ENCODE results near the gene XRCC5. TPM values are rescaled to one million over a fixed set of nuclear protein-coding genes. Genes with fewer than 3 reads are reported as not detected.

XRCC5 gene
- total RNA-seq = 100 to 1,000 TPM; 510 to 515 TPM

DNA sequence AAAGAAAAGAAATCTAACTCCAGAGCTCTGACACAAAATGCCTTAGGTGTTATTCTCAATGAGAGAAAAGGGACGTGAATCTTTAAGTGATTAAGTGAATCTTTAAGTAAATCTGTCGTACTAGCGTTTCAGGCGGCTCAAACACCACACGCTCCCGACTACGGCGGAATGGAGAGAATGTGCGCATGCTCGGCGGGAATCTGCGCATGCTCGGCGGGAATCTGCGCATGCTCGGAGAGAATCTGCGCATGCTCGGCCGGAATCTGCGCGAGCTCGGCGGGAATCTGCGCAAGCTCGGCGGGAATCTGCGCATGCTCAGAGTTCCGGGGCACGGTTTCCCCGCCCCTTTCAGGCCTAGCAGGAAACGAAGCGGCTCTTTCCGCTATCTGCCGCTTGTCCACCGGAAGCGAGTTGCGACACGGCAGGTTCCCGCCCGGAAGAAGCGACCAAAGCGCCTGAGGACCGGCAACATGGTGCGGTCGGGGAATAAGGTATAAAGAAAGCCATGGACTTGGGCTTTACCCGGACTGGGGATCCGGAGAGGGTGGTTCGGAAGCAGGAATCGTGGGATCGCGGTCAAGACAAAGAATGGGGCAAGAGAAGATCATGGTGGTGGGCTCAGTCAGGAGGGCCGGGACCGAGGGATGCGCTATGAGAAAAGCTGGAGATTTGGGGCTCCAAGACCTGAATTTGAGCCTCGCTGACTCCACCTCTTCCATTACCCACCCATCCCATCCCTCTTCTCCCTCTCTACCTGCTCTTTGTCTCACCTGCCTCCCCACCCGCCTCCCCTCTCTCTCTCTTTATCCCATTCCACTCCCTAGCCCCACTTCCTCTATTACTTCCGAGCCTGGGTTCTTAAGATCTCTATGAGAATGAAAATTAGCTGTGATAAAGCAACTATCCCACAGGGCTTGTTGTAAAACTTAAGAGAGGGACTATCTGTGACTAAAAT, at the start of gene XRCC5:
Gene XRCC5 (plus strand): TSS at position 382 of the 955 bp plus-strand sequence. CDS start 89 bp downstream, at position 471.
- H3K9me3 Mint-ChIP-seq = no peaks in the 10 kb centered on the region
- H3K4me1 Mint-ChIP-seq (ENCODE audit: low read depth) = peaks cover 51% of the 10 kb centered on the region
- peak within 1 kb of the TSS; percentile 100 for H3K27ac Mint-ChIP-seq
- peaks cover 47% of the 10 kb centered on the region for H3K36me3 Mint-ChIP-seq
- H3K27me3 Mint-ChIP-seq = peaks cover 2% of the 10 kb centered on the region
- H3K4me3 Mint-ChIP-seq = peak within 1 kb of the TSS; percentile 100
- intact Hi-C loops (cut with micrococcal nuclease) = loop anchor here (1.0 kb wide), 3 partner anchors 19 to 303 kb away; partner anchors contain the start of gene SMARCAL1
- ChIA-PET CTCF (interaction anchor here (0.6 to 7.6 kb wide), 29 partner anchors 11 to 423 kb away, joined by 3 to 50 read pairs (median 4); partner anchors contain the start of genes PECR, RPL37A and TMEM169), POLR2A (interaction anchor here (0.7 to 2.7 kb wide), 9 partner anchors 9 to 389 kb away, joined by 3 to 9 read pairs (median 4); partner anchors contain the start of genes PECR and TMEM169)
- peak; percentile 99 for DNase-seq

DNA sequence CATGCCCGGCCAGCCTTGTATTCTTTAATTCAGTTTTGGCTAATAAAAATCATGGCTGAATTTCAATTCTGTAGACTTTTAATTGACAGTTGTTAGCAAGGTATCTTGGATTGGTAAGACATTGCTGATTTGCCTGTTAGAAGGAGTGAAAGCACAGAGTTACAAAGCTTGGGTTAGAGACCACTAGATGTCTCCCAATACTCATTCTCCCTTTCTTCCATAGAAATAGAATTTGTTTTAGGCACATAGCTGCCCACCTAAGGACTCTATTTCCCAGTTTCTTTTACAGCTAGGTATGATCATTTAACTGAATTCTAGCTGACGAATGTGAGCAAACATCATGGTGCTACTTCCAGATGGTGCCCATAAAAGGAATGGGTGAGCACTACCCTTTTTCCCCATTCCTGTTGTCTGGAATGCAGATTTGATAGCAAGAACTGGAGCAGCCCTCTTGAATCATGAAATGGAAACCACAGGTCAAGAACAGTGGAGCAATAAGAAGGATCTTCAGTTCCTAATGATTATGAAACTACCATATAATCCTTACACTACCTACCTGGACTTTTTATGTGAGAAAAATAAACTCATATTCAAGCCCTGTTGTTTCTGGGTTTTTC, 45.0 kb upstream of the XRCC5 start:
- ChIA-PET CTCF (interaction anchor here (1.0 kb wide), 2 partner anchors 17 to 45 kb away, joined by 3 to 4 read pairs; partner anchors contain the start of genes PECR and TMEM169), POLR2A (no interaction called here)
- no peak overlapping the region for H3K27ac Mint-ChIP-seq

DNA sequence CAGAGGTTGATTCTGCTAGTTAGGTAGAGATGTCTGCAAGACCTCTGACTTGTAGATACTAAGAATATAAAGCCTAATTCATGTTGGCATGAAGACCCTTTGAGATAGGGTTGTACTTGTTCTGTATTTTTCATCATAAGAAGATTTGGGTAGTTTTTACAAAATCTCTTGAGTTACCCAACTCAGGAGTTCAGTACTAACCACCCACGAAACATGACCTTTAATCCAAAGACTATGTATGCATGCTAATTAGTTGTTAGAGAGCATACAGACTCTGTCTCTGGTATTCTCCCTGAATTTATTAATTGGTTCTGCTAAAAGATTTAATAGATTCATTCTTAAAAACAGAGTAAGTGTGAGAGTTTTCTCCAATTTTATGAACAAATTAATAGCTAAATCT, 44.5 kb upstream of the XRCC5 start:
- intact Hi-C loops (cut with micrococcal nuclease) = no loop called here
- peaks cover 10% of the 10 kb centered on the region for H3K4me1 Mint-ChIP-seq (ENCODE audit: low read depth)
- no peak overlapping the region for H3K4me3 Mint-ChIP-seq
- CTCF ChIA-PET = interaction anchor here (1.0 kb wide), 1 partner anchor 17 kb away, joined by 3 read pairs; the partner anchor contains the start of genes PECR and TMEM169
- no peak overlapping the region for H3K27ac Mint-ChIP-seq
- H3K27me3 Mint-ChIP-seq = no peaks in the 10 kb centered on the region
- no peak for DNase-seq
- POLR2A ChIA-PET = no interaction called here
- H3K36me3 Mint-ChIP-seq = peaks cover 5% of the 10 kb centered on the region
- H3K9me3 Mint-ChIP-seq = no peaks in the 10 kb centered on the region

More for the DNA sequence above, 45.0 kb upstream of the XRCC5 start:
- Mint-ChIP-seq H3K36me3 (peaks cover 9% of the 10 kb centered on the region), H3K4me1 (ENCODE audit: low read depth) (peaks cover 10% of the 10 kb centered on the region), H3K9me3 (peaks cover 1% of the 10 kb centered on the region), H3K27me3 (no peaks in the 10 kb centered on the region), H3K4me3 (no peak overlapping the region)
- intact Hi-C loops (cut with micrococcal nuclease) = no loop called here
- DNase-seq = no peak

DNA sequence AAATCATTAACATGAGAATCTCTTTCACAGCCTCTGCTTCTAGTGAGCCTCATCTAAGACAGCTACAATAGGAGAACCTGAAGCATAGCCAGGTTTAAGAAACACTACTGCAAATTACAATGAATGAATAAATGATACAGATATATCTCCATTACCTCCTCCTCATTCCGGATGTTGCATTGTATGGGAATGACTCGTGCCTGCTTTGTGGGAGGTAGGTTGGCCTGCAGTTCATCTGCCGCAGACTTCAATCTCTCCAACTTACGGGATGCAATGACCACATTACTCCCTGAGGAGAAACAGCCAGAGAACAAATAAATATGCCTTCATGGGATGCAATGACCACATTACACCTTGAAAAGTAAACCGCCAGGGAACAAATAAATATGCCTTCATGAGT, 42.9 kb upstream of the XRCC5 start:
- intact Hi-C loops (cut with micrococcal nuclease) = no loop called here
- Mint-ChIP-seq H3K4me1 (ENCODE audit: low read depth) (peaks cover 10% of the 10 kb centered on the region), H3K9me3 (no peaks in the 10 kb centered on the region), H3K27ac (no peak overlapping the region), H3K4me3 (no peak overlapping the region), H3K36me3 (peaks cover 5% of the 10 kb centered on the region), H3K27me3 (no peaks in the 10 kb centered on the region)
- DNase-seq = no peak
- CTCF ChIA-PET = no interaction called here
- POLR2A ChIA-PET = no interaction called here

DNA sequence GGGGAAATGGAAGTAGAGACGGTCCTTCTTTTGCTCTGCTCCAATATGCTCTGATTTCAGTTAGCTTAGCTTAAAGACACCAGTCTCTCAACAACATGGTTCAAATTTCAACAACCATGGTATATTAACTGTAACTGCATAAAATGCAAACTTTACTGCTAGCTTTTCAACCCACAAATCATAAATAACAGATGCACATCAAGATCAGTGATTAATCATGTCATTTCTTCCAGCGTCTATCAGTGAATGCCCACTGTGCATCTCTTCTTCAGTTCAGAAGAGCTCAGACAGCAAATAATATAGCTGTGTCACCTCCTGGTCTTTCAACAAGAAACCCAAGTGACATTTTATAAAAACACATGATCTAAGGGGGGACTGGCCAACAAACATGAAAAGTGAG, 40.1 kb upstream of the XRCC5 start:
- POLR2A ChIA-PET = no interaction called here
- H3K4me3 Mint-ChIP-seq = no peak overlapping the region

DNA sequence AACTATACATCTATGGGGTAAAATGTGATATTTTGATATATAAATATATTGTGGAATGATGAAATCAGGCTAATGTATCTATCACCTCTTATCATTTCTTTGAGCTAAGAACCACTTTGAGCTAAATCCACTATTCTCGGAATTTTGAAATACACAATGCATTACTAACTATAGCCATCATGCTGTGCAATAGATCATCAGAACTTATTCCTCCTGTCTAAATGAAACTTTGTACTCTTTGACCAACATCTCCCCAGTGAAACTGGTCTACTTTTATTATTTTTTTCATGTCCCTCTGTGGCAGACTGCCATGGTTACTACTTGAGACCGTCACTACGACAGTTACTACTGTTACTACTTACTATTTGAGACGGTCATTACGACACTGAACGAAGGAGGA, 39.0 kb upstream of the XRCC5 start:
- ChIA-PET CTCF (no interaction called here), POLR2A (no interaction called here)
- H3K36me3 Mint-ChIP-seq = peaks cover 10% of the 10 kb centered on the region
- H3K27ac Mint-ChIP-seq = no peak overlapping the region
- no peak for DNase-seq
- no peaks in the 10 kb centered on the region for H3K9me3 Mint-ChIP-seq
- H3K4me3 Mint-ChIP-seq = no peak overlapping the region
- H3K27me3 Mint-ChIP-seq = no peaks in the 10 kb centered on the region
- intact Hi-C loops (cut with micrococcal nuclease) = no loop called here
- H3K4me1 Mint-ChIP-seq (ENCODE audit: low read depth) = peaks cover 28% of the 10 kb centered on the region

More for the DNA sequence above, 40.1 kb upstream of the XRCC5 start:
- DNase-seq = no peak
- Mint-ChIP-seq H3K9me3 (no peaks in the 10 kb centered on the region), H3K36me3 (peaks cover 10% of the 10 kb centered on the region), H3K27me3 (no peaks in the 10 kb centered on the region), H3K27ac (no peak overlapping the region), H3K4me1 (ENCODE audit: low read depth) (peaks cover 16% of the 10 kb centered on the region)
- intact Hi-C loops (cut with micrococcal nuclease) = no loop called here
- CTCF ChIA-PET = interaction anchor here (1.1 to 1.5 kb wide), 2 partner anchors 10 to 16 kb away, joined by 3 to 5 read pairs; no protein-coding TSS in a partner anchor

DNA sequence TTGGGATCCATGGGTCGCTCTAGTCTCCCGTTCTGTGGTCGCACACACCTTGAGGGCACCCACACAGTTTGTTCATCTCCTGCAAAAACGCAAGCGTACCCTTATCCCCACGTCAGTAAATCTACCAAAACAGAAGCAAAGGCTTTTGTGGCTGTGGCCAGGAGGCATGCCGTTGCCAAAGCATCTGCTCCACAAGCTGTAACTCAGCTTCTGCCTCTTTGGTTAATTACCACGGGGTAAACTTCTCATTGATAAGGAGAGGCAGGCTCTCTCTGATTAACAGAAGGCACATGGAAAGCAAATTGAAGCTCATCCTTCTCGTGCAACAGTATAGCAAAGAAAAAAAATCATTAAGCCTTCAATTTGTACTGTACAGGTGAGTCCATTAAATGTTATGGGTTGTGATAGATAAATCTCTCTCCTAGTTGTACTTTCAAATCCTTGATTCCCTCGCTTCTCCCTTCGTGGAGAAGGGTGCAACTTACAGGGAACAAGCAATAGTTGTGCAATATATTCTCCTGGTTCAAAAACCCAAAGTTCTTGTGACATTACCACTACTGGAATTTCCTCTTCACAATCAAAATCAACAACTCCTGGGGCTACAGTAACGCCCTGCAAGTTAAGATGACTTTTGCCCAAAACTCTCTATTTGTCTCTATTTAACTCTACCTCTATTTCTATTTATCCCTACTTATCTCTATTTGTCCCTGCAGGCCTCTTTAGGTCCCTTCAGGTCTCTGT, 37.9 kb upstream of the XRCC5 start:
- POLR2A ChIA-PET = no interaction called here
- Mint-ChIP-seq H3K9me3 (no peaks in the 10 kb centered on the region), H3K4me1 (ENCODE audit: low read depth) (peaks cover 34% of the 10 kb centered on the region), H3K27ac (no peak overlapping the region), H3K36me3 (peaks cover 7% of the 10 kb centered on the region), H3K27me3 (no peaks in the 10 kb centered on the region), H3K4me3 (no peak overlapping the region)
- no peak for DNase-seq
- CTCF ChIA-PET = no interaction called here
- intact Hi-C loops (cut with micrococcal nuclease) = no loop called here

DNA sequence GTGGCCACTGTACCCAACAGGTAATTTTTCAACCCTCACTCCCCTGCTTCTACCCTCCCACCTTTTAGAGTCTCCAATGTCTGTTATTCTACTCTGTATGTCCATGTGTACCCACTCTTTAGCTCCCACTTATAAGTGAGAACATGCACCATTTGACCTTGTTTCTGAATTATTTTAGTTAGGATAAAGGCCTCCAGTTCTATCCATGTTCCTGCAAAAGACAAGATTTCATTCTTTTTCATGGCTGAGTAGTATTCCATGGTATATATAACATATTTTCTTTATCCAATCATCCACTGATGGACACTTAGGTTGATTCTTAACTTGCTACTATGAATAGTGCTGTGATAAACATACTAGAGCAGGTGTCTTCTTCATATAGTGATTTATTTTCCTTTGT, 36.7 kb upstream of the XRCC5 start:
- no peak for DNase-seq
- POLR2A ChIA-PET = interaction anchor here (0.6 kb wide), 1 partner anchor 144 kb away, joined by 3 read pairs; no protein-coding TSS in a partner anchor
- Mint-ChIP-seq H3K4me3 (no peak overlapping the region), H3K4me1 (ENCODE audit: low read depth) (peaks cover 34% of the 10 kb centered on the region), H3K27ac (no peak overlapping the region), H3K36me3 (peaks cover 6% of the 10 kb centered on the region), H3K9me3 (no peaks in the 10 kb centered on the region), H3K27me3 (no peaks in the 10 kb centered on the region)
- intact Hi-C loops (cut with micrococcal nuclease) = no loop called here
- CTCF ChIA-PET = no interaction called here

DNA sequence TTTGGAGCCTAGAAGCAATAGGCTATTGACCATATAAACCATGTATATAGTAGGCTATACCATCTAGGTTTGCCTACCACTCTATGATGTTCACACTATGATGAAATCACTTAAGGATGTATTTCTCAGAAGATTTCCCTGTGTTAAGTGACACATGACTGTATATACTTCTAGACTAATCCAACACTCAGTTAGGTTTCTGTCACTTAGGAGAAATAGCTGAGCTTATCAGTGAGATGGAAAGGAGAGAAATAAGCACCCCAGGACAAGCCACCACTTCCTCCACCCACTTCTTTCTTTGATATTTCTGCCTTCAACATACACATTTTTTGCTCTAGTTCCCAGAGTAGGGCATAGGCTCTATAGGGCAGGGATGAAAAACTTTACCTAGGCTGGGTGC, 35.4 kb upstream of the XRCC5 start:
- Mint-ChIP-seq H3K27ac (peak overlapping the region; percentile 47), H3K36me3 (peaks cover 6% of the 10 kb centered on the region), H3K27me3 (no peaks in the 10 kb centered on the region), H3K4me1 (ENCODE audit: low read depth) (peaks cover 31% of the 10 kb centered on the region), H3K9me3 (no peaks in the 10 kb centered on the region), H3K4me3 (no peak overlapping the region)
- no peak for DNase-seq
- CTCF ChIA-PET = no interaction called here
- POLR2A ChIA-PET = interaction anchor here (1.0 kb wide), 1 partner anchor 36 kb away, joined by 3 read pairs; no protein-coding TSS in a partner anchor
- intact Hi-C loops (cut with micrococcal nuclease) = no loop called here

DNA sequence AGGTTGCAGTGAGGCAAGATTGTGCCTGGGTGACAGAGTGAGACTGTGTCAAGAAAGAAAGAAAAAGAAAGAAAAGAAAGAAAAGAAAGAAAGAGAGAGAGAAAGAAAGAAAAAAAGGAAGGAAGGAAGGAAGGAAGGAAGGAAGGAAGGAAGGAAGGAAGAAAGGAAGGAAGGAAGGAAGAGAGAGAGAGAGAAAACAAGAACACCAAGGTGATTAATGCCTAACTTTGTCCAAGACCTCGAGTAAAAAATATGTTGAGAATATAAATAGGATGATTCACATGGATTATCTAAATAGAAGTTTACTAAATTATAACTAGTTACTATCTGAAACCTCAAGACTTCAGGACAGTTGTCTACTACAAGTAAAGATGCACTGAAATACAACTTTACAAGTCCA, 34.8 kb upstream of the XRCC5 start:
- peaks cover 6% of the 10 kb centered on the region for H3K36me3 Mint-ChIP-seq
- H3K27ac Mint-ChIP-seq = peak overlapping the region; percentile 47
- ChIA-PET CTCF (no interaction called here), POLR2A (interaction anchor here (1.0 kb wide), 1 partner anchor 35 kb away, joined by 3 read pairs; no protein-coding TSS in a partner anchor)
- H3K9me3 Mint-ChIP-seq = no peaks in the 10 kb centered on the region
- no peak overlapping the region for H3K4me3 Mint-ChIP-seq
- no peaks in the 10 kb centered on the region for H3K27me3 Mint-ChIP-seq
- H3K4me1 Mint-ChIP-seq (ENCODE audit: low read depth) = peaks cover 28% of the 10 kb centered on the region
- no peak for DNase-seq
- intact Hi-C loops (cut with micrococcal nuclease) = no loop called here

DNA sequence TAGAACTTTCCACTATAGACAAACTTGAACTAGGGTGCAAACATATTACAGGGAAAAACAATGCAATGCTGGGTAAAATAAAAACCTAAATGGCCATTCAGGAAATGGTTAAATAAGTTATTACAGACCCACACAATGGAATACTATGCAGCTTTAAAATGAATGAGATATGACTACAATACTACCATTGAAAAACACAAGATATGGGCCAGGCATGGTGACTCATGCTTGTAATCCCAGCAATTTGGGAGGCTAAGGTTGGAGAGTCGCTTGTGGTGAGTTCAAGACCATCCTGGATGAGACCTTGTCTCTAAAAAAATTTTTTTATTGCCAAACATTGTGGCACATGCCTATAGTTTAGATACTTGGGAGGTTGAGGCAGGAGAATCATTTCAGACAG, 34.4 kb upstream of the XRCC5 start:
- peaks cover 6% of the 10 kb centered on the region for H3K36me3 Mint-ChIP-seq
- H3K27me3 Mint-ChIP-seq = no peaks in the 10 kb centered on the region
- CTCF ChIA-PET = interaction anchor here (1.0 kb wide), 1 partner anchor 39 kb away, joined by 3 read pairs; no protein-coding TSS in a partner anchor
- DNase-seq = no peak
- no peak overlapping the region for H3K27ac Mint-ChIP-seq
- intact Hi-C loops (cut with micrococcal nuclease) = no loop called here
- no peaks in the 10 kb centered on the region for H3K9me3 Mint-ChIP-seq
- POLR2A ChIA-PET = no interaction called here
- H3K4me1 Mint-ChIP-seq (ENCODE audit: low read depth) = peaks cover 28% of the 10 kb centered on the region
- no peak overlapping the region for H3K4me3 Mint-ChIP-seq
